Measurements from ENCODE around the gene HSPB1. TPM values are rescaled to one million over a fixed set of nuclear protein-coding genes. Genes with fewer than 3 reads are reported as not detected.

The HSPB1 gene
- total RNA-seq, 6 experiments from 2014 or later = 64.4 to 275 (median 234) TPM

GRCh38 chr7:76351372-76351771, 48.9 kb downstream of the HSPB1 start:
- intact Hi-C loops (cut with DNase I) = no loop called here
- Histone ChIP-seq H3K4me1 (peaks cover 0 to 46% (median 9%) of the 10 kb centered on the region in 4 donors), H3K9me3 (no peaks in the 10 kb centered on the region), H3K27me3 (no peaks in the 10 kb centered on the region), H3K36me3 (peaks cover 0 to 13% (median 6%) of the 10 kb centered on the region in 4 donors), H3K27ac (no peak overlapping the region), H3K4me3 (no peak overlapping the region)
- 93% methylated on average over 5 of the region's 7 CpGs for WGBS (ENCODE audit: insufficient coverage, low coverage, low lambda C conversion rate, missing lambda C conversion rate)
- ATAC-seq (no peak), DNase-seq (no peak)
- TF ChIP-seq CTCF (IDR thresholded peaks at IDR 0.05) = no peak
- TF ChIP-seq POLR2A (IDR thresholded peaks at IDR 0.05) = no peak

GRCh38 chr7:76352193-76352592, 49.7 kb downstream of the HSPB1 start:
- peaks cover 0 to 46% (median 11%) of the 10 kb centered on the region in 4 donors for H3K4me1 ChIP-seq
- DNase-seq (no peak), ATAC-seq (no peak)
- intact Hi-C loops (cut with DNase I) = no loop called here
- no peak overlapping the region for H3K4me3 ChIP-seq
- H3K27me3 ChIP-seq = no peaks in the 10 kb centered on the region
- no peaks in the 10 kb centered on the region for H3K9me3 ChIP-seq
- peaks cover 0 to 10% (median 4%) of the 10 kb centered on the region in 4 donors for H3K36me3 ChIP-seq
- 67% methylated on average over 5 of the region's 6 CpGs for WGBS (ENCODE audit: insufficient coverage, low coverage, low lambda C conversion rate, missing lambda C conversion rate)
- TF ChIP-seq CTCF (IDR thresholded peaks at IDR 0.05) = no peak
- TF ChIP-seq POLR2A (IDR thresholded peaks at IDR 0.05) = no peak
- no peak overlapping the region for H3K27ac ChIP-seq

- Histone ChIP-seq H3K9me3 (no peaks in the 10 kb centered on the region), H3K27ac (no peak overlapping the region), H3K27me3 (no peaks in the 10 kb centered on the region), H3K4me3 (no peak overlapping the region), H3K36me3 (peaks cover 0 to 6% (median 3%) of the 10 kb centered on the region in 4 donors), H3K4me1 (peaks cover 0 to 41% (median 13%) of the 10 kb centered on the region in 4 donors)
- intact Hi-C loops (cut with DNase I) = no loop called here
- DNase-seq (no peak), ATAC-seq (no peak)
- TF ChIP-seq CTCF (IDR thresholded peaks at IDR 0.05) (no peak), POLR2A (IDR thresholded peaks at IDR 0.05) (no peak)
- 100% methylated on average over 5 of the region's 5 CpGs for WGBS (ENCODE audit: insufficient coverage, low coverage, low lambda C conversion rate, missing lambda C conversion rate)
Observed at GRCh38 chr7:76353744-76354143, 51.3 kb downstream of the HSPB1 start.

Other genes starting within 250 kb of the HSPB1 start
- gene SRRM3, start 100.8 kb upstream of the HSPB1 start, total RNA-seq = under 1 TPM in 4 of 6 experiments, not detected in 2; 0.14 to 0.37 (median 0.19) TPM
- 10 to 100 TPM; 43.5 to 69.1 (median 58.4) TPM for gene YWHAG, start 56.3 kb downstream of the HSPB1 start, total RNA-seq
- 1 to 10 TPM; 1.2 to 2.6 (median 1.2) TPM for gene SSC4D, start 107.0 kb downstream of the HSPB1 start, total RNA-seq
- gene ZP3, start 122.3 kb downstream of the HSPB1 start, total RNA-seq = 1 to 10 TPM in 1 of 6 experiments, under 1 TPM in 4, not detected in 1; 0.27 to 2.8 (median 0.62) TPM
- gene DTX2, start 159.0 kb downstream of the HSPB1 start, total RNA-seq = 10 to 100 TPM in 4 of 6 experiments, 1 to 10 TPM in 2; 8.9 to 16.8 (median 11.1) TPM
- gene UPK3B, start 207.9 kb downstream of the HSPB1 start, total RNA-seq = 1 to 10 TPM in 1 of 6 experiments, under 1 TPM in 2, not detected in 3; 0.22 to 1.5 (median 0.51) TPM
- under 1 TPM in 2 of 6 experiments, not detected in 4; 0.14 to 0.20 TPM for gene SPDYE16, start 240.6 kb downstream of the HSPB1 start, total RNA-seq